ENCODE data around the gene OR51A2.

OR51A2 gene

GRCh38 chr11:4960877-4961276 lies 5.4 kb upstream of the OR51A2 start:
- H3F3A ChIP-seq (ENCODE audit: insufficient read depth, low read length): no peaks in the 10 kb centered on the region
- H3K4me2 ChIP-seq (ENCODE audit: low read length): no peak overlapping the region
- no peak overlapping the region for H3K27ac ChIP-seq (ENCODE audit: low read depth, low read length, poor library complexity, severe bottlenecking)
- H3K4me1 ChIP-seq (ENCODE audit: insufficient read depth, low read length, severe bottlenecking): no peaks in the 10 kb centered on the region
- no peaks in the 10 kb centered on the region for H3K9me2 ChIP-seq (ENCODE audit: low read depth, low read length)
- H3K79me2 ChIP-seq (ENCODE audit: insufficient read depth, low read length): no peaks in the 10 kb centered on the region
- H2AFZ ChIP-seq (ENCODE audit: low read length): no peak overlapping the region
- no peak for TF ChIP-seq EZH2 (IDR thresholded peaks at IDR 0.05; ENCODE audit: borderline replicate concordance, low read length)
- no peak for TF ChIP-seq CTCF (IDR thresholded peaks at IDR 0.05; ENCODE audit: low read length)
- H3K27me3 ChIP-seq (ENCODE audit: insufficient read depth, low read length): no peaks in the 10 kb centered on the region
- no peak overlapping the region for H3K4me3 ChIP-seq (ENCODE audit: low read depth, low read length, poor library complexity, severe bottlenecking)
- H3K9ac ChIP-seq (ENCODE audit: low read length): no peak overlapping the region
- H3K9me3 ChIP-seq (ENCODE audit: low read length): no peaks in the 10 kb centered on the region
- H3K36me3 ChIP-seq (ENCODE audit: insufficient read depth, low read length): no peaks in the 10 kb centered on the region
- no peaks in the 10 kb centered on the region for H4K20me1 ChIP-seq (ENCODE audit: insufficient read depth, low read length)

DNA sequence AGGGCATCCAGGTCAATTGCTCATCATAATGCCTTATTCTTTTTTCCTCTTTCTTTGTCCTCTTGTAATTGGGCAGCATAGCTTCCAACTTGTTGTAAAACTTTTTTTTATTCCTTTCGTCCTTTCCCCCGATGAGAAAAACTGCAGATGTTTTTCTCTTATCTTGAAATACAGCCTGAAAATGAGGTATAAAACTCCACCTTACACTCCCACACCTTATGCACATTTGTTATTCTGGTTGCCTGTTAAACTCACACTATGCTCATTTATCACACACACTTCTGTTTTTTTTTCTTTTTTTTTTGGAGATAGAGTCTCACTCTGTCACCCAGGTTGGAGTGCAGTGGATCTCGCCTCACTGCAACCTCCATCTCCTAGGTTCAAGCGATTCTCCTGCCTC lies 1.9 kb upstream of the OR51A2 start:
- no peaks in the 10 kb centered on the region for H3K79me2 ChIP-seq (ENCODE audit: insufficient read depth, low read length)
- H2AFZ ChIP-seq (ENCODE audit: low read length): no peak overlapping the region
- no peak overlapping the region for H3K4me2 ChIP-seq (ENCODE audit: low read length)
- H4K20me1 ChIP-seq (ENCODE audit: insufficient read depth, low read length): no peaks in the 10 kb centered on the region
- H3K27ac ChIP-seq (ENCODE audit: low read depth, low read length, poor library complexity, severe bottlenecking): no peak overlapping the region
- H3K9me2 ChIP-seq (ENCODE audit: low read depth, low read length): no peaks in the 10 kb centered on the region
- no peaks in the 10 kb centered on the region for H3K36me3 ChIP-seq (ENCODE audit: insufficient read depth, low read length)
- H3K27me3 ChIP-seq (ENCODE audit: insufficient read depth, low read length): no peaks in the 10 kb centered on the region
- H3K4me1 ChIP-seq (ENCODE audit: insufficient read depth, low read length, severe bottlenecking): no peaks in the 10 kb centered on the region
- TF ChIP-seq CTCF (IDR thresholded peaks at IDR 0.05; ENCODE audit: low read length) (no peak), EZH2 (IDR thresholded peaks at IDR 0.05; ENCODE audit: borderline replicate concordance, low read length) (no peak)
- no peak overlapping the region for H3K9ac ChIP-seq (ENCODE audit: low read length)
- H3K4me3 ChIP-seq (ENCODE audit: low read depth, low read length, poor library complexity, severe bottlenecking): no peak overlapping the region
- no peaks in the 10 kb centered on the region for H3F3A ChIP-seq (ENCODE audit: insufficient read depth, low read length)
- no peaks in the 10 kb centered on the region for H3K9me3 ChIP-seq (ENCODE audit: low read length)

DNA sequence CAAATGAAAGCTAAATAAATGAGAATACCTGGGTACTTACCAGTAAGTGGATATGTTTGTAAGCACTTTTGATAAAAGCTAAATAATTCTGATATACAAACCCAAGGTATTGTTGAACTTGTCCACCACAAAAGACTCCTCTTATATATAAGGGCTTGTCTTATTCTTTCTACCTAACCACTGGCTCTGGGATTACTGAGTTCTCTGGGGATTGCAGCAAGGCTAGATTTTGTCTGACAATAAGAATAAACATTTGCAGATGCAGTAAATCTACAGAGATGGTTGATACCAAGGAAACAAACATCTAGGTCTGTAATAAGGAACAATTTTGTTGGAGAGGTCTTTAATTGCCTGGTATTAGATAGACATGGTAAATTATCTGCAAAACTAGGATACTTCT lies 8.0 kb downstream of the OR51A2 start, which contains the start of gene OR51A4:
Gene OR51A4 (minus strand): TSS at position 101 of the 400 bp plus-strand sequence. CDS start 505 bp downstream, outside the sequence.
- no peaks in the 10 kb centered on the region for H3F3A ChIP-seq (ENCODE audit: insufficient read depth, low read length)
- TF ChIP-seq CTCF (IDR thresholded peaks at IDR 0.05; ENCODE audit: low read length): no peak
- no peak within 1 kb of the TSS for H3K27ac ChIP-seq (ENCODE audit: low read depth, low read length, poor library complexity, severe bottlenecking)
- H3K9ac ChIP-seq (ENCODE audit: low read length): no peak within 1 kb of the TSS
- no peaks in the 10 kb centered on the region for H4K20me1 ChIP-seq (ENCODE audit: insufficient read depth, low read length)
- H3K79me2 ChIP-seq (ENCODE audit: insufficient read depth, low read length): no peaks in the 10 kb centered on the region
- no peaks in the 10 kb centered on the region for H3K9me3 ChIP-seq (ENCODE audit: low read length)
- H3K36me3 ChIP-seq (ENCODE audit: insufficient read depth, low read length): no peaks in the 10 kb centered on the region
- H3K4me3 ChIP-seq (ENCODE audit: low read depth, low read length, poor library complexity, severe bottlenecking): no peak within 1 kb of the TSS
- no peak within 1 kb of the TSS for H3K4me2 ChIP-seq (ENCODE audit: low read length)
- no peaks in the 10 kb centered on the region for H3K27me3 ChIP-seq (ENCODE audit: insufficient read depth, low read length)
- H2AFZ ChIP-seq (ENCODE audit: low read length): no peak within 1 kb of the TSS
- no peaks in the 10 kb centered on the region for H3K9me2 ChIP-seq (ENCODE audit: low read depth, low read length)
- no peaks in the 10 kb centered on the region for H3K4me1 ChIP-seq (ENCODE audit: insufficient read depth, low read length, severe bottlenecking)

Measured in OCI-LY1 (cell line).